PFSK-1 (cell line): ENCODE measurements around the gene SFI1.

Source experiments
- FOXP2 ChIP-seq: optimal IDR thresholded peaks from 2 replicates; pipeline ENCODE3; 2011; ENCODE audit warnings: borderline replicate concordance, control low read depth, inconsistent platforms; ENCODE audit not compliant: insufficient read depth; ENCODE audit errors: extremely low read length, extremely low read depth
- POLR2AphosphoS5 ChIP-seq: IDR thresholded peaks from 2 replicates; pipeline ENCODE4 v1.6.1; 2012; ENCODE audit warnings: low read depth, mild to moderate bottlenecking, control low read depth, low read length, moderate library complexity
- REST ChIP-seq, 2 experiments: IDR thresholded peaks; 2 replicates each; pipeline versions ENCODE4 v1.6.1 to v1.8.0; 2011 to 2012; ENCODE audit warnings: low read depth in 2 of 2, low read length in 2 of 2, control low read depth in 1 of 2, inconsistent platforms in 1 of 2, mild to moderate bottlenecking in 1 of 2, moderate library complexity in 1 of 2; ENCODE audit not compliant: insufficient read depth in 1 of 2
- SIN3A ChIP-seq: IDR thresholded peaks from 2 replicates; pipeline ENCODE4 v1.6.1; 2012; ENCODE audit warnings: mild to moderate bottlenecking, low read length, moderate library complexity, borderline replicate concordance; ENCODE audit not compliant: insufficient read depth
- TAF1 ChIP-seq: IDR thresholded peaks from 2 replicates; pipeline ENCODE4 v1.6.1; 2012; ENCODE audit warnings: low read length, control low read depth, borderline replicate concordance; ENCODE audit not compliant: insufficient read depth

GRCh38 chr22:31653944-31654343 is 157.6 kb downstream of the SFI1 start:
- TF ChIP-seq POLR2AphosphoS5 (no peak), SIN3A (no peak), REST (IDR thresholded peaks at IDR 0.05; ENCODE audit: insufficient read depth in 1 of 2, low read depth in 2 of 2, low read length in 2 of 2) (no peak), TAF1 (no peak), FOXP2 (no peak)
